ENCODE measurements around the gene SLC39A11.
A peak's percentile ranks its signal among the peaks of the same experiment; 100 is the strongest.
"Not testable (repeated sequence)": the region's sequence is repeated elsewhere in the genome, so short reads cannot be mapped to it uniquely, and the experiment has no call there.

The SLC39A11 gene

DNA sequence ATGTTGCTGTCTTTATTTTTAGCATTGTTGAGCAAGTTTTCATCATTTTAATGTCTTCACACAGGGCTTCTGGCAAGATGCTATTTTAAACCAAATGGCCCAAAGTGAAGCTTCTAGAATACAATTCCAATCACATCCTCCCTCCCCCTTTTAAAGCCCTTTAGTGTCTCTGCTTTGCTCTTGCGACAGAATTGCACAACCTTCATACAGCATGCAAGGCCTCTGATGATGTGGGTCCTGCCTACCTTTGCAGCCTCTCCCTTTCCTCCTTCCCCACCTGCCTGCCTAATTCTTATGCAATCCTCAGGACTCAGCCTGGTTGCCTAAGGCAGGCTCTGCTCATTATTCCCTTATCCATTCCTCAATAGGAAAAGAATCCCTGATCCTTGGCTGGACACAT is 381.7 kb downstream of the SLC39A11 start:
- Mint-ChIP-seq H3K4me3 (no peak overlapping the region), H3K27ac (no peak overlapping the region), H3K27me3 (no peaks in the 10 kb centered on the region), H3K9me3 (peaks cover 15% of the 10 kb centered on the region), H3K4me1 (ENCODE audit: low read depth) (peaks cover 31% of the 10 kb centered on the region), H3K36me3 (ENCODE audit: low read depth) (peaks cover 47% of the 10 kb centered on the region)
- DNase-seq = no peak

DNA sequence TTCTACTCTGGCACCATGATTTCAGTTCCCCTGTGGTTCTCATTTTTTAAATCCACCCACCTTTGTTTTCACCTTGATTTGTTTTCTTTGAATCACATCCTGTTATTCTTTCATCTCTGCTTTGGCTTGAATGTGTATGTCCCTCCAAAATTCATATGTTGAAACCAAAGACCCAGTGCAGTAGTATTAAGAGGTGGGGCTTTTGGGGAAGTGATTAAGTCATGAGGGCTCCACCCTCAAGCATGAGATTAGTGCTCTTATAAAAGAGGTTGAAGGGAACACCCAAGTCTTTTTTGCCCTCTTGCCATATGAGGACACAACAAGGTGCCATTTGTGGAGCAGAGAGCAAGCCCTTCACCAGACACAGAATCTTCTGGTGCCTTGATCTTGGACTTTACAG is 382.3 kb downstream of the SLC39A11 start:
- peaks cover 32% of the 10 kb centered on the region for H3K4me1 Mint-ChIP-seq (ENCODE audit: low read depth)
- peaks cover 45% of the 10 kb centered on the region for H3K36me3 Mint-ChIP-seq (ENCODE audit: low read depth)
- no peak overlapping the region for H3K4me3 Mint-ChIP-seq
- no peak for DNase-seq
- peaks cover 15% of the 10 kb centered on the region for H3K9me3 Mint-ChIP-seq
- H3K27ac Mint-ChIP-seq = peak overlapping the region; percentile 34
- no peaks in the 10 kb centered on the region for H3K27me3 Mint-ChIP-seq

DNA sequence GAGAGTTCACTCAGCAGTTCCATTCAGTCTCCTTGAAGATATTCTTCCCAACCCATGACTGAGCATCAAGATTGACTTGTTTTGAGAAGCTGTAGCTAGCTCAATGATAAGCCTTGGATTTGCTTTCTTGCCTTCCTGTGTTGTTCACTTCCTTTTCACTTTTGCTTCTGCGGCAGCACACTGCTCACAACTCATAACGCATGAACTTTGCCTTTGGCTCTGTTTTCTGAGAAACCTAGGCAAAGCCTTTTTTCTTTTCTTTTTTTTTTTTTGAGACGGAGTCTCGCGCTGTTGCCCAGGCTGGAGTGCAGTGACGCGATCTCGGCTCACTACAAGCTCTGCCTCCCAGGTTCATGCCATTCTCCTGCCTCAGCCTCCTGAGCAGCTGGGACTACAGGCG is 383.8 kb downstream of the SLC39A11 start:
- peaks cover 37% of the 10 kb centered on the region for H3K36me3 Mint-ChIP-seq (ENCODE audit: low read depth)
- H3K9me3 Mint-ChIP-seq = peaks cover 15% of the 10 kb centered on the region
- DNase-seq, H3K4me3 Mint-ChIP-seq, H3K27me3 Mint-ChIP-seq, H3K27ac Mint-ChIP-seq: not testable (repeated sequence)
- peaks cover 32% of the 10 kb centered on the region for H3K4me1 Mint-ChIP-seq (ENCODE audit: low read depth)

- Mint-ChIP-seq H3K27me3 (no peaks in the 10 kb centered on the region), H3K9me3 (peaks cover 15% of the 10 kb centered on the region), H3K4me3 (no peak overlapping the region), H3K4me1 (ENCODE audit: low read depth) (peaks cover 32% of the 10 kb centered on the region), H3K27ac (no peak overlapping the region), H3K36me3 (ENCODE audit: low read depth) (peaks cover 31% of the 10 kb centered on the region)
- DNase-seq = no peak
Observed at GRCh38 chr17:72707881-72708280, 384.6 kb downstream of the SLC39A11 start.

DNA sequence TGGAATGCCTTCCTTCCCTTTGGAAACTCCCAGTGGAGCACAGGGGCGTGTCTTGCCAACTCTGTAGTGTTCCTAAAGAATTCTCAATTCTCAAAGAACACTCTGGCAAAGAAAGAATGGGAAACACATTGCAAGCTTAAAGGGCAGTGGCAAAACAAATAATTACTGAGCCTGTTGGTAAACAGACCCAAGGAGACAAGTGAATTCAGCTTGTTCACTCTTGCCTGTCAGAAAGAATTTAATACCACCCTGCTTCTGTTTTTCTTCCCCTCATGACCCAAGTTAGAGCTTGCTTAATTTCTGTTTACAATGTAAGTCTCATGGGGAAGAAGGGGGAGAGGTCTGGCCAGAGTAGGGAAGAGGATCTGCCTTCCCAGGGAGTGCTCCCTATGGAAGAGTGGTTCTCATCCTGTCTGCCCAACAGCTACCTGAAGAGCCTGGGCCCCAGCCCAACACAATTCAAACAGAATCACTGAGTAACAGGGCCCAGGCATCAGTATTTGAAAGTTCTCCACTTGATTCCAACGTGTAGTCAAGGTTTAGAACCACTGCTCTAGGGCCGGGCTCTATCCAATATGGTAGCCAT is 386.0 kb downstream of the SLC39A11 start:
- peaks cover 22% of the 10 kb centered on the region for H3K36me3 Mint-ChIP-seq (ENCODE audit: low read depth)
- peaks cover 15% of the 10 kb centered on the region for H3K9me3 Mint-ChIP-seq
- peaks cover 35% of the 10 kb centered on the region for H3K4me1 Mint-ChIP-seq (ENCODE audit: low read depth)
- H3K27ac Mint-ChIP-seq = no peak overlapping the region
- no peak overlapping the region for H3K4me3 Mint-ChIP-seq
- no peak for DNase-seq
- H3K27me3 Mint-ChIP-seq = no peaks in the 10 kb centered on the region

GRCh38 chr17:72705905-72706395 is 386.5 kb downstream of the SLC39A11 start:
- H3K27ac Mint-ChIP-seq = no peak overlapping the region
- H3K4me1 Mint-ChIP-seq (ENCODE audit: low read depth) = peaks cover 33% of the 10 kb centered on the region

DNA sequence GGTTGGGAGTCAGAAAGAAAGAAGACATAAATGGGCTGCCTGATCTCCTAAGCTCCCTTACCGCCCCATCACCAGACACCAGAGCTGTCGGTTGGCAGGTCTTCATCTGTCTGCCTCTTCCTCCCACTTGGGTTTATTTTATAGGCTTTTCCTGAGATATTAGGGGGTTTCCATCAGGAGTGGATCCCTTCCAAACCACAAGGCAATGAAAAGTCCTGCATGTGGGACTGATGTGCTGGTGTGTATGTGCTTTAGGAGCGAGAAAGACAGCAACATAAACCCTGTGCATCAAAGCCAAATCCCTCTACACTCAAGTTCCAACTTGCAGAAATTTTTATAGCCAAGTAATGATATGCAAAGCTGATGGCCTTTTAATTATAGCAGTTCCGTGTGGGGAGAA is 389.5 kb downstream of the SLC39A11 start:
- no peak for DNase-seq
- Mint-ChIP-seq H3K4me1 (ENCODE audit: low read depth) (peaks cover 11% of the 10 kb centered on the region), H3K27me3 (no peaks in the 10 kb centered on the region), H3K36me3 (ENCODE audit: low read depth) (peaks cover 4% of the 10 kb centered on the region), H3K9me3 (no peaks in the 10 kb centered on the region), H3K4me3 (no peak overlapping the region), H3K27ac (no peak overlapping the region)

More at GRCh38 chr17:72705905-72706395, 386.5 kb downstream of the SLC39A11 start:
- no peak overlapping the region for H3K4me3 Mint-ChIP-seq
- no peaks in the 10 kb centered on the region for H3K27me3 Mint-ChIP-seq
- peaks cover 11% of the 10 kb centered on the region for H3K9me3 Mint-ChIP-seq
- DNase-seq = no peak
- peaks cover 17% of the 10 kb centered on the region for H3K36me3 Mint-ChIP-seq (ENCODE audit: low read depth)

GRCh38 chr17:72702136-72702735 is 390.3 kb downstream of the SLC39A11 start:
- Mint-ChIP-seq H3K4me3 (no peak overlapping the region), H3K27me3 (no peaks in the 10 kb centered on the region), H3K9me3 (no peaks in the 10 kb centered on the region), H3K4me1 (ENCODE audit: low read depth) (peaks cover 11% of the 10 kb centered on the region), H3K36me3 (ENCODE audit: low read depth) (peaks cover 4% of the 10 kb centered on the region), H3K27ac (no peak overlapping the region)
- no peak for DNase-seq

GRCh38 chr17:72700226-72700625 is 392.3 kb downstream of the SLC39A11 start:
- H3K27me3 Mint-ChIP-seq = no peaks in the 10 kb centered on the region
- H3K4me1 Mint-ChIP-seq (ENCODE audit: low read depth) = peaks cover 4% of the 10 kb centered on the region
- no peak overlapping the region for H3K27ac Mint-ChIP-seq
- peaks cover 2% of the 10 kb centered on the region for H3K36me3 Mint-ChIP-seq (ENCODE audit: low read depth)
- no peak for DNase-seq
- no peaks in the 10 kb centered on the region for H3K9me3 Mint-ChIP-seq
- no peak overlapping the region for H3K4me3 Mint-ChIP-seq

GRCh38 chr17:72699545-72699944 is 392.9 kb downstream of the SLC39A11 start:
- H3K36me3 Mint-ChIP-seq (ENCODE audit: low read depth) = peaks cover 2% of the 10 kb centered on the region
- no peak for DNase-seq
- H3K27me3 Mint-ChIP-seq = no peaks in the 10 kb centered on the region
- H3K9me3 Mint-ChIP-seq = no peaks in the 10 kb centered on the region
- no peak overlapping the region for H3K4me3 Mint-ChIP-seq
- no peak overlapping the region for H3K27ac Mint-ChIP-seq
- H3K4me1 Mint-ChIP-seq (ENCODE audit: low read depth) = peaks cover 4% of the 10 kb centered on the region

DNA sequence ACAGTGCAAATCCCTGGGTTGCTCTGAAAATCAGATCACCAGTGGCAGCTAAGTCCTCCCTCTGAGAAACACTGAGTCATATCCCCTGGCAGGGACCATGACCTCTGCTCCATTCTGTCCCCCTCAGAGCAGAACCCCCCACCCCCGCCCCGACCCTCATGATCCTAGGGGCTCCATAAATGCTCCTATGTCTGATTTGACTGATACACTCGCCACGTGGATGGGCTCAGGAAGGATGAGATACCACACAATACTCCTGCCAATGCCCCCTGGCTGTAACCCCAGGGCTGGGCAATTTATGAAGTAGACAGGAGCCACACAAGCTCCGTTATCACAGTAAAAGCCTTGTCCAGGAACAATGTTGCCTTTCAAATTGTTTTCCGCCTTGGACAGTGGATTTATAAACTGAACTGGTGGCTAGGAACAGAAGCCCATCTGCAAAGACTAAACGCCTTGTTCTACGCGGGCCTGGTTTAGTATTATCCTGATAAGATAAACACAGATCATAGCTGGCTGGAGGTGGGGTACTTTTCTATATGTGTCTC is 394.8 kb downstream of the SLC39A11 start:
- peaks cover 2% of the 10 kb centered on the region for H3K36me3 Mint-ChIP-seq (ENCODE audit: low read depth)

DNA sequence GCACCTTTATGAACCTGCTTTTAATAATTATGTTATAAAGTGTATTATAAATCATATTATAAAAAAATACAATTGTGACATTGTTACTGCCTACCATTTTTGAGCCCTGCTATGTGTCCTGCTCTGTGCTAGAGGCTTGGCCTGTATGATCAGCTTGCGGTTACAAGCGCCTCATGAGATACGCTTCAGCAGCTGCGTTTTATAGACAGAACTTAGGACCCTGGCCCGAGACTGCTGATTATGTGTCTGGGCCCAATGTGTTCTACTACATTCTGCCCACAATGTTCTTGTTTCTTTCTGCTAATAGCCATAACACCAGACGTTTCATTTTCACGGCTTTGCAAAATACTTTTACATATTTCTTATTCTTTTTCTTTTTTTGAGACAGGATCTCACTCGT is 395.8 kb downstream of the SLC39A11 start:
- Mint-ChIP-seq H3K36me3 (ENCODE audit: low read depth) (peaks cover 2% of the 10 kb centered on the region), H3K9me3 (no peaks in the 10 kb centered on the region), H3K27me3 (no peaks in the 10 kb centered on the region), H3K4me3 (no peak overlapping the region), H3K4me1 (ENCODE audit: low read depth) (no peaks in the 10 kb centered on the region), H3K27ac (no peak overlapping the region)
- no peak for DNase-seq

More for the DNA sequence above, 394.8 kb downstream of the SLC39A11 start:
- Mint-ChIP-seq H3K9me3 (no peaks in the 10 kb centered on the region), H3K27ac (no peak overlapping the region), H3K27me3 (no peaks in the 10 kb centered on the region), H3K4me3 (no peak overlapping the region), H3K4me1 (ENCODE audit: low read depth) (peaks cover 4% of the 10 kb centered on the region)
- DNase-seq = no peak

- H3K27me3 Mint-ChIP-seq = no peaks in the 10 kb centered on the region
- no peak for DNase-seq
- no peak overlapping the region for H3K4me3 Mint-ChIP-seq
- peaks cover 2% of the 10 kb centered on the region for H3K36me3 Mint-ChIP-seq (ENCODE audit: low read depth)
- H3K27ac Mint-ChIP-seq = no peak overlapping the region
- H3K9me3 Mint-ChIP-seq = no peaks in the 10 kb centered on the region
- no peaks in the 10 kb centered on the region for H3K4me1 Mint-ChIP-seq (ENCODE audit: low read depth)
Observed at GRCh38 chr17:72696156-72696555, 396.3 kb downstream of the SLC39A11 start.

GRCh38 chr17:72693956-72694355 is 398.5 kb downstream of the SLC39A11 start:
- peaks cover 2% of the 10 kb centered on the region for H3K36me3 Mint-ChIP-seq (ENCODE audit: low read depth)
- H3K27ac Mint-ChIP-seq = no peak overlapping the region
- no peaks in the 10 kb centered on the region for H3K27me3 Mint-ChIP-seq
- no peaks in the 10 kb centered on the region for H3K9me3 Mint-ChIP-seq
- H3K4me1 Mint-ChIP-seq (ENCODE audit: low read depth) = no peaks in the 10 kb centered on the region
- DNase-seq = no peak
- no peak overlapping the region for H3K4me3 Mint-ChIP-seq

DNA sequence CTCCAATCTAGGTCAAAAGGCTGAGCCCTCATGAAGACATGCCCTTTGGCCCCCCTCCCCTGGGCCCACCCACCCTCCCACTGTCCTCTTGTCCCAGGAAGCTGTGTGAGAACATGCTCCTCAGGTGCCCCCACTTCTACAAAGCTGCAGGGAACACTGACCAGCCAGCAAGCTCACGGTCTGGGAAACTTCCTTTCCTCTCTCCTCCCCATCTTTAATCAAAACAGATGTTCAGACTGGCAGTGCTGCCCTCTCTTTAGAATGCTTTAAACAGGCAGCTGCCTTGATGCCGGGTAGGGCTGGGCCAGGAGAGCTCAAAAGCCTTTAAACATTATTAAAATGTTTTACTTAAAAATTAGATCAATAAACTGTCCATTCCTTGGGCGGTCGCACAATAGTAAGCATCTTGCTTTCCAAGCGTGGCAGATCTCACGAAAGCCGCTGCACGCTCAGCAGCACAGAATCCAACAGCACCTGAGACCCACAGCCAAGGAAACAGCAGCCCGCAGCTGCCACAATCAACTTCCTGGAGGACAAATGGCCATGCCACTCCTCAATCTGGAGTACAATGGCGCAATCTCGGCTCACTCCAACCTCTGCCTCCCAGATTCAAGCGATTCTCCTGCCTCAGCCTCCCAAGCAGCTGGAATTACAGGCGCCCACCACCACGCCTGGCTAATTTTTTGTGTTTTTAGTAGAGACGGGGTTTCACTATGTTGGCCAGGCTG is 399.2 kb downstream of the SLC39A11 start:
- H3K27ac Mint-ChIP-seq = no peak overlapping the region
- no peak overlapping the region for H3K4me3 Mint-ChIP-seq
- no peaks in the 10 kb centered on the region for H3K9me3 Mint-ChIP-seq
- H3K36me3 Mint-ChIP-seq (ENCODE audit: low read depth) = peaks cover 2% of the 10 kb centered on the region
- no peak for DNase-seq
- H3K4me1 Mint-ChIP-seq (ENCODE audit: low read depth) = no peaks in the 10 kb centered on the region
- H3K27me3 Mint-ChIP-seq = no peaks in the 10 kb centered on the region
